HL-60/S4 treated with phorbol 12-myristate 13-acetate at 8.2 ng/mL for 4 days and 3 days (cell line): ENCODE data around the gene LBR.
"Not testable (repeated sequence)": the region's sequence is repeated elsewhere in the genome, so short reads cannot be mapped to it uniquely, and the experiment has no call there.

ENCODE experiments used
- in situ Hi-C: fragments of 300-500 bp; cut with MboI; formaldehyde crosslinking; loops from 2 replicates; pipeline ENCODE4 v1.15.0; 2022; ENCODE audit warnings: low sequenced_read_pairs

The LBR gene

GRCh38 chr1:225396357-225396756 is 31.5 kb downstream of the LBR start:
- in situ Hi-C loops: no loop called here

GRCh38 chr1:225389843-225390242 is 38.0 kb downstream of the LBR start:
- in situ Hi-C loops: no loop called here

- in situ Hi-C loops: no loop called here
Observed at GRCh38 chr1:225388372-225388771, 39.5 kb downstream of the LBR start.

GRCh38 chr1:225386860-225387259 is 41.0 kb downstream of the LBR start:
- in situ Hi-C loops: not testable (repeated sequence)

GRCh38 chr1:225380691-225381090 is 47.1 kb downstream of the LBR start:
- in situ Hi-C loops: no loop called here

GRCh38 chr1:225378880-225379279 is 49.0 kb downstream of the LBR start:
- in situ Hi-C loops: no loop called here

GRCh38 chr1:225374996-225375395 is 52.8 kb downstream of the LBR start:
- in situ Hi-C loops: no loop called here

GRCh38 chr1:225373155-225373554 is 54.7 kb downstream of the LBR start:
- in situ Hi-C loops: no loop called here

- in situ Hi-C loops: no loop called here
Observed at GRCh38 chr1:225371366-225372010, 56.4 kb downstream of the LBR start.

GRCh38 chr1:225368036-225368552 is 59.7 kb downstream of the LBR start:
- in situ Hi-C loops: no loop called here

- in situ Hi-C loops: no loop called here
Observed at GRCh38 chr1:225366552-225366951, 61.3 kb downstream of the LBR start.

GRCh38 chr1:225366018-225366417 is 61.8 kb downstream of the LBR start:
- in situ Hi-C loops: no loop called here

GRCh38 chr1:225364439-225364838 is 63.4 kb downstream of the LBR start:
- in situ Hi-C loops: no loop called here

GRCh38 chr1:225362805-225363204 is 65.0 kb downstream of the LBR start:
- in situ Hi-C loops: no loop called here

GRCh38 chr1:225361176-225361575 is 66.7 kb downstream of the LBR start:
- in situ Hi-C loops: no loop called here

- in situ Hi-C loops: no loop called here
Observed at GRCh38 chr1:225360119-225360518, 67.7 kb downstream of the LBR start.

GRCh38 chr1:225355863-225356262 is 72.0 kb downstream of the LBR start:
- in situ Hi-C loops: no loop called here

GRCh38 chr1:225354906-225355305 is 72.9 kb downstream of the LBR start:
- in situ Hi-C loops: no loop called here
